Mucosa of descending colon (tissue), 3 donors: ENCODE data around the gene PPP2R5C. TPM values are rescaled to one million over a fixed set of nuclear protein-coding genes. Genes with fewer than 3 reads are reported as not detected.
A peak's percentile ranks its signal among the peaks of the same experiment; 100 is the strongest.

Source experiments
- ATAC-seq: fragments of 200-7000 bp; cut with Tn5 transposase; one replicate; pipeline ENCODE4 v1.9.1; 2020; ENCODE audit warnings: mild to moderate bottlenecking, moderate library complexity
- DNase-seq, 3 donors: peaks; one replicate each; pipeline ENCODE4 v3.0.0-alpha.2; 2020
- H3K36me3 ChIP-seq: fragments of 200-600 bp; one replicate; pipeline ENCODE4 v1.8.0; 2021; ENCODE audit warnings: low read depth, mild to moderate bottlenecking
- H3K4me1 ChIP-seq: fragments of 200-600 bp; one replicate; pipeline ENCODE4 v1.8.0; 2021; ENCODE audit warnings: low read depth, mild to moderate bottlenecking
- H3K4me3 ChIP-seq: fragments of 200-600 bp; one replicate; pipeline ENCODE4 v1.8.0; 2021; ENCODE audit warnings: mild to moderate bottlenecking
- H3K9me3 ChIP-seq: fragments of 200-600 bp; one replicate; pipeline ENCODE4 v1.8.0; 2021; ENCODE audit warnings: mild to moderate bottlenecking
- CTCF ChIP-seq: fragments of 200-600 bp; IDR thresholded peaks from one replicate; pipeline ENCODE4 v1.8.0; 2022; ENCODE audit warnings: antibody characterized with exemption, mild to moderate bottlenecking
- intact Hi-C, 2 donors: fragments of 100-400 bp; cut with DNase I in 1 of 2; cut with micrococcal nuclease in 1 of 2; formaldehyde crosslinking; loops; one replicate each; pipeline versions ENCODE4 v1.11.0 to v1.11.1; 2022; cut with DNase I, micrococcal nuclease
- total RNA-seq, 3 donors: library from RNA; stranded (reverse); fragmentation: NEBNext Ultra II Directional in 2 of 3; extraction: Animal tissue kit (Norgen Biotek cat#: 25700) in 2 of 3; gene quantifications; one replicate each; pipeline versions ENCODE4 v1.2.1 to v1.2.4, GENCODE V29; 2021 to 2023
- donor health status: DM: no; HTN: no; CAD: no; lungs with moderate emphysema.
- donor health status: DM: no; HTN: no; CAD: no.
- donor health status: DM: no; HTN: yes; CAD: no.

Gene PPP2R5C
- total RNA-seq, 3 donors from 2014 or later: 131 to 173 (median 160) TPM

GRCh38 chr14:101715210-101716076, 46.1 kb upstream of the PPP2R5C start:
- no peaks in the 10 kb centered on the region for H3K36me3 ChIP-seq
- H3K4me3 ChIP-seq: no peak overlapping the region
- no peak for TF ChIP-seq CTCF
- H3K4me1 ChIP-seq: no peaks in the 10 kb centered on the region
- no peak for DNase-seq
- H3K9me3 ChIP-seq: no peaks in the 10 kb centered on the region
- intact Hi-C loops: no loop called here
- ATAC-seq: no peak

GRCh38 chr14:101716077-101716950, 45.2 kb upstream of the PPP2R5C start:
- Histone ChIP-seq H3K9me3 (no peaks in the 10 kb centered on the region), H3K36me3 (no peaks in the 10 kb centered on the region), H3K4me1 (peaks cover 2% of the 10 kb centered on the region), H3K4me3 (no peak overlapping the region)
- DNase-seq (no peak), ATAC-seq (peak; percentile 18)
- intact Hi-C loops: no loop called here
- TF ChIP-seq CTCF: no peak

- no peaks in the 10 kb centered on the region for H3K9me3 ChIP-seq
- no peak overlapping the region for H3K4me3 ChIP-seq
- intact Hi-C loops: no loop called here
- peaks cover 8% of the 10 kb centered on the region for H3K4me1 ChIP-seq
- DNase-seq: no peak
- no peak for ATAC-seq
- no peaks in the 10 kb centered on the region for H3K36me3 ChIP-seq
- no peak for TF ChIP-seq CTCF
Measured at GRCh38 chr14:101716956-101717662, 44.4 kb upstream of the PPP2R5C start.

- intact Hi-C loops: no loop called here
- DNase-seq: no peak
- H3K36me3 ChIP-seq: no peaks in the 10 kb centered on the region
Measured at GRCh38 chr14:101717663-101718490, 43.6 kb upstream of the PPP2R5C start.

More at GRCh38 chr14:101717663-101718490, 43.6 kb upstream of the PPP2R5C start:
- no peak for TF ChIP-seq CTCF
- no peak for ATAC-seq
- no peaks in the 10 kb centered on the region for H3K9me3 ChIP-seq
- H3K4me3 ChIP-seq: no peak overlapping the region
- peaks cover 8% of the 10 kb centered on the region for H3K4me1 ChIP-seq
